GM21825 (cell line): Measurements from ENCODE around the gene MYO1F.
"Not testable (repeated sequence)": the region's sequence is repeated elsewhere in the genome, so short reads cannot be mapped to it uniquely, and the experiment has no call there.

ENCODE experiments used
- ATAC-seq: cut with Tn5 transposase; IDR thresholded peaks from one replicate; pipeline ENCODE4 v1.9.1; 2021; ENCODE audit warnings: mild to moderate bottlenecking, moderate library complexity; ENCODE audit not compliant: unreplicated experiment

Gene MYO1F

GRCh38 chr19:8577247-8577646, at the start of gene MYO1F:
Gene MYO1F, minus strand, starts transcription at chr19:8577442. Its CDS starts 133 bp downstream, at chr19:8577309.
- ATAC-seq: no peak

GRCh38 chr19:8626842-8627241, 49.6 kb upstream of the MYO1F start:
- no peak for ATAC-seq

GRCh38 chr19:8622886-8623285, 45.6 kb upstream of the MYO1F start:
- ATAC-seq: not testable (repeated sequence)

- ATAC-seq: no peak
These were observed 41.5 kb upstream of the MYO1F start for GRCh38 chr19:8618751-8619150.

- no peak for ATAC-seq
These were observed 40.7 kb upstream of the MYO1F start for GRCh38 chr19:8617984-8618383.

- ATAC-seq: not testable (repeated sequence)
These were observed 40.1 kb upstream of the MYO1F start for GRCh38 chr19:8617325-8617724.

GRCh38 chr19:8616861-8617260, 39.6 kb upstream of the MYO1F start:
- no peak for ATAC-seq

- ATAC-seq: no peak
These were observed 38.8 kb upstream of the MYO1F start for GRCh38 chr19:8615813-8616596.

- no peak for ATAC-seq
These were observed 37.8 kb upstream of the MYO1F start for GRCh38 chr19:8615024-8615423.

GRCh38 chr19:8614455-8614854, 37.2 kb upstream of the MYO1F start:
- ATAC-seq: no peak

GRCh38 chr19:8612807-8613171, 35.5 kb upstream of the MYO1F start:
- ATAC-seq: no peak

- no peak for ATAC-seq
These were observed 34.9 kb upstream of the MYO1F start for GRCh38 chr19:8611877-8612806.

GRCh38 chr19:8611391-8611876, 34.2 kb upstream of the MYO1F start:
- no peak for ATAC-seq

- no peak for ATAC-seq
These were observed 33.7 kb upstream of the MYO1F start for GRCh38 chr19:8610936-8611300.

GRCh38 chr19:8610041-8610935, 33.0 kb upstream of the MYO1F start, which contains the start of gene ADAMTS10:
Gene ADAMTS10, minus strand, starts transcription at chr19:8610715. Its CDS starts 5,005 bp downstream, at chr19:8605710.
- no peak for ATAC-seq

GRCh38 chr19:8609279-8610040, 32.2 kb upstream of the MYO1F start:
- no peak for ATAC-seq

- no peak for ATAC-seq
These were observed 31.7 kb upstream of the MYO1F start for GRCh38 chr19:8608941-8609278.

GRCh38 chr19:8607386-8607785, 30.1 kb upstream of the MYO1F start:
- no peak for ATAC-seq

GRCh38 chr19:8605514-8605913, 28.3 kb upstream of the MYO1F start:
- no peak for ATAC-seq

GRCh38 chr19:8601796-8602195, 24.6 kb upstream of the MYO1F start:
- no peak for ATAC-seq
